Trophoblast cell (in vitro differentiated cells and primary cell): ENCODE measurements around the gene SRRT.

Experiments used
- DNase-seq, 2 donors: peaks; one replicate each; pipeline ENCODE4 v3.0.0-alpha.2; 2016
- H2AFZ ChIP-seq: 2 replicates; pipeline ENCODE4 v1.6.1; 2013; ENCODE audit warnings: low read length, moderate library complexity, mild to moderate bottlenecking; ENCODE audit not compliant: insufficient read depth, poor library complexity
- H2AK5ac ChIP-seq: 2 replicates; pipeline ENCODE4 v1.6.1; 2013; ENCODE audit warnings: mild to moderate bottlenecking, low read length
- H2BK120ac ChIP-seq: 2 replicates; pipeline ENCODE4 v1.6.1; 2013; ENCODE audit warnings: low read length, mild to moderate bottlenecking, moderate library complexity; ENCODE audit not compliant: insufficient read depth, poor library complexity
- H2BK12ac ChIP-seq: 2 replicates; pipeline ENCODE4 v1.6.1; 2013; ENCODE audit warnings: mild to moderate bottlenecking, low read length, moderate library complexity
- H2BK5ac ChIP-seq: 2 replicates; pipeline ENCODE4 v1.6.1; 2013; ENCODE audit warnings: low read length, low read depth, moderate library complexity, mild to moderate bottlenecking; ENCODE audit not compliant: poor library complexity
- H3K14ac ChIP-seq: 2 replicates; pipeline ENCODE4 v1.6.1; 2013; ENCODE audit warnings: mild to moderate bottlenecking, low read length
- H3K18ac ChIP-seq: 2 replicates; pipeline ENCODE4 v1.6.1; 2013; ENCODE audit warnings: mild to moderate bottlenecking, low read length
- H3K23ac ChIP-seq: 2 replicates; pipeline ENCODE4 v1.6.1; 2013; ENCODE audit warnings: low read length
- H3K27ac ChIP-seq: 2 replicates; pipeline ENCODE4 v1.5.1; 2013; ENCODE audit warnings: low read depth, mild to moderate bottlenecking, inconsistent platforms, low read length, moderate library complexity
- H3K27me3 ChIP-seq: 2 replicates; pipeline ENCODE4 v1.6.1; 2013; ENCODE audit warnings: inconsistent platforms, mild to moderate bottlenecking, low read length, moderate library complexity; ENCODE audit not compliant: insufficient read depth
- H3K36me3 ChIP-seq, 2 experiments: 1 replicate in 1 of 2; 2 replicates in 1 of 2; pipeline ENCODE4 v1.6.1; 2013; ENCODE audit warnings: low read length in 2 of 2, mild to moderate bottlenecking in 2 of 2, moderate library complexity in 1 of 2; ENCODE audit not compliant: insufficient read depth in 2 of 2, control insufficient read depth in 1 of 2
- H3K4ac ChIP-seq: 2 replicates; pipeline ENCODE4 v1.6.1; 2013; ENCODE audit warnings: low read depth, mild to moderate bottlenecking, low read length, moderate library complexity
- H3K4me1 ChIP-seq, 2 experiments: 1 replicate in 1 of 2; 2 replicates in 1 of 2; pipeline ENCODE4 v1.6.1; 2013; ENCODE audit warnings: low read length in 2 of 2, mild to moderate bottlenecking in 2 of 2, moderate library complexity in 1 of 2; ENCODE audit not compliant: insufficient read depth in 2 of 2, control insufficient read depth in 1 of 2
- H3K4me2 ChIP-seq: 2 replicates; pipeline ENCODE4 v1.6.1; 2013; ENCODE audit warnings: inconsistent platforms, mild to moderate bottlenecking, low read length, moderate library complexity
- H3K4me3 ChIP-seq: 2 replicates; pipeline ENCODE4 v1.5.1; 2013; ENCODE audit warnings: mild to moderate bottlenecking, low read depth, low read length, inconsistent platforms
- H3K79me1 ChIP-seq: one replicate; pipeline ENCODE4 v1.6.1; 2013; ENCODE audit warnings: low read length
- H3K79me2 ChIP-seq: 2 replicates; pipeline ENCODE4 v1.6.1; 2013; ENCODE audit warnings: low read length, mild to moderate bottlenecking; ENCODE audit not compliant: control insufficient read depth, insufficient read depth, poor library complexity
- H3K9ac ChIP-seq: 2 replicates; pipeline ENCODE4 v1.6.1; 2013; ENCODE audit warnings: mild to moderate bottlenecking, low read length
- H3K9me3 ChIP-seq: 2 replicates; pipeline ENCODE4 v1.6.1; 2013; ENCODE audit warnings: low read depth, mild to moderate bottlenecking, control low read depth, inconsistent platforms, low read length; ENCODE audit not compliant: insufficient read depth
- H4K12ac ChIP-seq: 2 replicates; pipeline ENCODE4 v1.6.1; 2013; ENCODE audit warnings: low read depth, mild to moderate bottlenecking, low read length, moderate library complexity
- H4K8ac ChIP-seq: 2 replicates; pipeline ENCODE4 v1.6.1; 2013; ENCODE audit warnings: low read depth, mild to moderate bottlenecking, low read length, moderate library complexity
- H4K91ac ChIP-seq: one replicate; pipeline ENCODE4 v1.6.1; 2013; ENCODE audit warnings: low read depth, mild to moderate bottlenecking, low read length, moderate library complexity
- WGBS: extraction: QIAGEN DNeasy Blood & Tissue Kit; methylation state at CpG from one replicate; pipeline ENCODE4 v1.1.7; 2013; ENCODE audit warnings: missing lambda C conversion rate; ENCODE audit not compliant: insufficient read length, insufficient coverage; ENCODE audit errors: extremely low coverage; 5-methylcytosine and 5-hydroxymethylcytosine counted together

The SRRT gene

GRCh38 chr7:100839361-100839760 lies 35.5 kb upstream of the SRRT start:
- no peak overlapping the region for H3K9ac ChIP-seq
- no peak overlapping the region for H3K4ac ChIP-seq
- peaks cover 4% of the 10 kb centered on the region for H3K79me2 ChIP-seq
- no peak overlapping the region for H3K23ac ChIP-seq
- H2AK5ac ChIP-seq = peak overlapping the region; percentile 82
- H2BK5ac ChIP-seq = no peak overlapping the region
- no peak overlapping the region for H2AFZ ChIP-seq
- no peak overlapping the region for H4K91ac ChIP-seq
- no peak overlapping the region for H3K18ac ChIP-seq
- no peak overlapping the region for H3K4me3 ChIP-seq
- no peaks in the 10 kb centered on the region for H3K9me3 ChIP-seq
- no peaks in the 10 kb centered on the region for H3K36me3 ChIP-seq
- DNase-seq = no peak
- H3K4me2 ChIP-seq = no peak overlapping the region
- no CpG with 5 or more reads among the region's 18 CpGs for WGBS
- no peaks in the 10 kb centered on the region for H3K27me3 ChIP-seq
- H3K27ac ChIP-seq = no peak overlapping the region
- peaks cover 17% of the 10 kb centered on the region for H3K79me1 ChIP-seq
- H4K12ac ChIP-seq = no peak overlapping the region
- peaks cover 8 to 10% of the 10 kb centered on the region in 2 experiments for H3K4me1 ChIP-seq
- H3K14ac ChIP-seq = no peak overlapping the region
- H2BK12ac ChIP-seq = no peak overlapping the region
- no peak overlapping the region for H2BK120ac ChIP-seq
- no peak overlapping the region for H4K8ac ChIP-seq

GRCh38 chr7:100840470-100841100 lies 34.3 kb upstream of the SRRT start:
- Histone ChIP-seq H3K9me3 (no peaks in the 10 kb centered on the region), H2BK120ac (no peak overlapping the region), H3K79me1 (peaks cover 17% of the 10 kb centered on the region), H3K4ac (no peak overlapping the region), H3K4me2 (no peak overlapping the region), H3K79me2 (peaks cover 4% of the 10 kb centered on the region), H3K36me3 (no peaks in the 10 kb centered on the region), H2AFZ (no peak overlapping the region), H2AK5ac (no peak overlapping the region), H4K91ac (no peak overlapping the region), H3K14ac (no peak overlapping the region), H2BK12ac (no peak overlapping the region), H3K4me3 (no peak overlapping the region), H4K12ac (no peak overlapping the region), H3K18ac (no peak overlapping the region), H3K9ac (no peak overlapping the region), H3K23ac (no peak overlapping the region), H4K8ac (no peak overlapping the region), H2BK5ac (no peak overlapping the region), H3K27ac (no peak overlapping the region), H3K4me1 (peaks cover 8 to 9% of the 10 kb centered on the region in 2 experiments), H3K27me3 (no peaks in the 10 kb centered on the region)
- no CpG with 5 or more reads among the region's 8 CpGs for WGBS
- DNase-seq = no peak

GRCh38 chr7:100847360-100847759 lies 27.5 kb upstream of the SRRT start:
- Histone ChIP-seq H3K23ac (no peak overlapping the region), H2BK5ac (no peak overlapping the region), H3K4me3 (no peak overlapping the region), H3K18ac (no peak overlapping the region), H3K4me2 (no peak overlapping the region), H2BK120ac (no peak overlapping the region), H3K79me1 (no peaks in the 10 kb centered on the region), H4K12ac (no peak overlapping the region), H3K9ac (no peak overlapping the region), H4K8ac (no peak overlapping the region), H4K91ac (no peak overlapping the region), H2AFZ (no peak overlapping the region), H3K4ac (no peak overlapping the region), H3K27ac (no peak overlapping the region), H2BK12ac (no peak overlapping the region), H3K27me3 (no peaks in the 10 kb centered on the region), H2AK5ac (no peak overlapping the region), H3K9me3 (no peaks in the 10 kb centered on the region), H3K79me2 (no peaks in the 10 kb centered on the region), H3K4me1 (no peaks in the 10 kb centered on the region), H3K14ac (no peak overlapping the region), H3K36me3 (no peaks in the 10 kb centered on the region)
- peak in 1 of 2 donors; percentile 18 for DNase-seq
- WGBS = no CpG with 5 or more reads among the region's 4 CpGs

- Histone ChIP-seq H3K4me2 (peak within 1 kb of the TSS; percentile 73), H2BK5ac (no peak within 1 kb of the TSS), H3K4me3 (peak within 1 kb of the TSS; percentile 85), H3K27ac (peak within 1 kb of the TSS; percentile 20), H3K79me2 (no peaks in the 10 kb centered on the region), H3K14ac (peak within 1 kb of the TSS; percentile 63), H3K36me3 (peaks cover 0 to 3% of the 10 kb centered on the region in 2 experiments), H3K23ac (no peak within 1 kb of the TSS), H4K12ac (peak within 1 kb of the TSS; percentile 78), H3K27me3 (no peaks in the 10 kb centered on the region), H4K91ac (peak within 1 kb of the TSS; percentile 78), H3K18ac (peak within 1 kb of the TSS; percentile 77), H2BK12ac (no peak within 1 kb of the TSS), H2AFZ (peak within 1 kb of the TSS; percentile 94), H4K8ac (peak within 1 kb of the TSS; percentile 64), H2BK120ac (peak within 1 kb of the TSS; percentile 61), H3K9ac (peak within 1 kb of the TSS; percentile 80), H3K9me3 (no peaks in the 10 kb centered on the region), H3K79me1 (peaks cover 8% of the 10 kb centered on the region), H3K4ac (peak within 1 kb of the TSS; percentile 60), H3K4me1 (peaks cover 15 to 19% of the 10 kb centered on the region in 2 experiments), H2AK5ac (no peak within 1 kb of the TSS)
- DNase-seq = peak; percentile 83 to 92
- no CpG with 5 or more reads among the region's 71 CpGs for WGBS
These were observed 22.6 kb upstream of the SRRT start, which contains the start of gene SLC12A9 for GRCh38 chr7:100852048-100852872. Gene SLC12A9, plus strand, starts transcription at chr7:100852713. Its CDS starts 1,485 bp downstream, at chr7:100854198.
